Measurements from ENCODE around the gene MITF.

- TF ChIP-seq CTCF (IDR thresholded peaks at IDR 0.05) (no peak), POLR2A (IDR thresholded peaks at IDR 0.05) (no peak)
Observed at GRCh38 chr3:69697381-69697780, 41.9 kb upstream of the MITF start.
